A673 (cell line): Measurements from ENCODE around the gene FAM20A.

Source experiments
- EZH2 ChIP-seq: fragments of 200-600 bp; sonication (generic); IDR thresholded peaks from 2 replicates; pipeline ENCODE4 v1.6.1; 2017; ENCODE audit warnings: borderline replicate concordance, low read depth, mild to moderate bottlenecking, mixed read lengths, antibody characterized with exemption, low read length; ENCODE audit not compliant: poor library complexity, severe bottlenecking
- TF ChIP-seq, protein P1 (sequence below): fragments of 300-800, 200-600 bp; sonication (generic); conservative IDR thresholded peaks from 2 replicates; pipeline ENCODE4 v1.5.1; 2017; ENCODE audit warnings: low read depth, mild to moderate bottlenecking, antibody characterized with exemption, low read length, moderate library complexity, mixed read lengths

DNA sequence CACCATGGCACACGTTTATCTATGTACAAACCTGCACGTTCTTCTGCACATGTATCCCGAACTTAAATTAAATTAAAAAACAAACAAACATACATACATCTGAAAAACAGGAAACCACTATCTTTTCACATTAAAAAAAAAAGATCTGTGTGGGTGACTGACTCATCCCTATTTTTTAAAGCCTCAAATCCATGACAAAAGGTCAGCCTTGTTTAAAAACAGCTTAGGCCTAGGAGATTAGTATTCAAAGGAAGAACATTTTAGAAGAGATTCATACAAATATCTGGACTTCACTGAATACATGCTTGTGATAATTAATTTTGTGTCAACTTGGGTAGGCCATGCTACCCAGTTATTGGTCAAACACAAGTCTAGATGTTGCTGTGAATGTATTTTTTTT is 93.6 kb downstream of the FAM20A start:
- TF ChIP-seq, protein P1, sequence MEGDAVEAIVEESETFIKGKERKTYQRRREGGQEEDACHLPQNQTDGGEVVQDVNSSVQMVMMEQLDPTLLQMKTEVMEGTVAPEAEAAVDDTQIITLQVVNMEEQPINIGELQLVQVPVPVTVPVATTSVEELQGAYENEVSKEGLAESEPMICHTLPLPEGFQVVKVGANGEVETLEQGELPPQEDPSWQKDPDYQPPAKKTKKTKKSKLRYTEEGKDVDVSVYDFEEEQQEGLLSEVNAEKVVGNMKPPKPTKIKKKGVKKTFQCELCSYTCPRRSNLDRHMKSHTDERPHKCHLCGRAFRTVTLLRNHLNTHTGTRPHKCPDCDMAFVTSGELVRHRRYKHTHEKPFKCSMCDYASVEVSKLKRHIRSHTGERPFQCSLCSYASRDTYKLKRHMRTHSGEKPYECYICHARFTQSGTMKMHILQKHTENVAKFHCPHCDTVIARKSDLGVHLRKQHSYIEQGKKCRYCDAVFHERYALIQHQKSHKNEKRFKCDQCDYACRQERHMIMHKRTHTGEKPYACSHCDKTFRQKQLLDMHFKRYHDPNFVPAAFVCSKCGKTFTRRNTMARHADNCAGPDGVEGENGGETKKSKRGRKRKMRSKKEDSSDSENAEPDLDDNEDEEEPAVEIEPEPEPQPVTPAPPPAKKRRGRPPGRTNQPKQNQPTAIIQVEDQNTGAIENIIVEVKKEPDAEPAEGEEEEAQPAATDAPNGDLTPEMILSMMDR = no peak
- no peak for TF ChIP-seq EZH2
